MM.1S (cell line): ENCODE results near the gene RAP2B.

Source experiments
- DNase-seq: peaks from one replicate; pipeline ENCODE4 v3.0.0-alpha.2; 2015
- H2AFZ ChIP-seq: fragments of 300-600 bp; sonication (generic); 2 replicates; pipeline ENCODE4 v1.6.0; 2016; ENCODE audit warnings: antibody characterized with exemption, low read length
- H3F3A ChIP-seq: fragments of 300-600 bp; sonication (generic); 2 replicates; pipeline ENCODE4 v1.6.1; 2016; ENCODE audit warnings: mild to moderate bottlenecking, antibody characterized with exemption, low read length, moderate library complexity, mixed read lengths; ENCODE audit not compliant: insufficient read depth
- H3K27ac ChIP-seq: fragments of 300-600 bp; sonication (generic); 2 replicates; pipeline ENCODE4 v1.5.1; 2016; ENCODE audit warnings: mild to moderate bottlenecking, low read length
- H3K27me3 ChIP-seq: fragments of 300-600 bp; sonication (generic); replicated peaks from 2 replicates; pipeline ENCODE4 v1.6.0; 2016; ENCODE audit warnings: low read length; ENCODE audit not compliant: insufficient read depth
- H3K36me3 ChIP-seq: fragments of 300-600 bp; sonication (generic); replicated peaks from 2 replicates; pipeline ENCODE4 v1.6.1; 2016; ENCODE audit warnings: mild to moderate bottlenecking, low read length, mixed read lengths; ENCODE audit not compliant: insufficient read depth
- H3K4me1 ChIP-seq: fragments of 300-600 bp; sonication (generic); 2 replicates; pipeline ENCODE4 v1.6.1; 2016; ENCODE audit warnings: low read length, mixed read lengths
- H3K4me2 ChIP-seq: fragments of 300-600 bp; sonication (generic); 2 replicates; pipeline ENCODE4 v1.6.0; 2016; ENCODE audit warnings: low read depth, low read length
- H3K4me3 ChIP-seq: fragments of 300-600 bp; sonication (generic); 2 replicates; pipeline ENCODE4 v1.5.1; 2016; ENCODE audit warnings: low read length, mixed read lengths
- H3K79me2 ChIP-seq: fragments of 300-600 bp; sonication (generic); 2 replicates; pipeline ENCODE4 v1.6.1; 2016; ENCODE audit warnings: mixed run types, low read length, mixed read lengths
- H3K9ac ChIP-seq: fragments of 300-600 bp; sonication (generic); 2 replicates; pipeline ENCODE4 v1.6.1; 2016; ENCODE audit warnings: low read length, mixed read lengths
- H3K9me2 ChIP-seq: fragments of 300-600 bp; sonication (generic); replicated peaks from 2 replicates; pipeline ENCODE4 v1.6.1; 2016; ENCODE audit warnings: mild to moderate bottlenecking, low read length, mixed read lengths; ENCODE audit not compliant: insufficient read depth
- H3K9me3 ChIP-seq: fragments of 300-600 bp; sonication (generic); replicated peaks from 2 replicates; pipeline ENCODE4 v1.6.1; 2016; ENCODE audit warnings: mild to moderate bottlenecking, low read length, mixed read lengths; ENCODE audit not compliant: insufficient read depth
- H4K20me1 ChIP-seq: fragments of 300-600 bp; sonication (generic); 2 replicates; pipeline ENCODE4 v1.6.1; 2016; ENCODE audit warnings: mild to moderate bottlenecking, low read length, moderate library complexity, mixed read lengths; ENCODE audit not compliant: insufficient read depth
- CTCF ChIP-seq: fragments of 300-600 bp; sonication (generic); IDR thresholded peaks from 2 replicates; pipeline ENCODE4 v1.5.1; 2016; ENCODE audit warnings: antibody characterized with exemption, low read length, mixed read lengths
- EZH2 ChIP-seq: fragments of 300-600 bp; sonication (generic); optimal IDR thresholded peaks from 2 replicates; pipeline ENCODE3; 2017; ENCODE audit warnings: low read depth, mild to moderate bottlenecking, antibody characterized with exemption, low read length, mixed read lengths
- EZH2phosphoT487 ChIP-seq: fragments of 300-600 bp; sonication (generic); IDR thresholded peaks from 2 replicates; pipeline ENCODE4 v1.6.1; 2018; ENCODE audit warnings: antibody characterized with exemption, low read length

Gene RAP2B

GRCh38 chr3:153127788-153128187, 34.2 kb upstream of the RAP2B start:
- no peaks in the 10 kb centered on the region for H3K9me2 ChIP-seq
- no peak for DNase-seq
- no peak overlapping the region for H3K4me2 ChIP-seq
- H3K27ac ChIP-seq = no peak overlapping the region
- H3K4me1 ChIP-seq = peaks cover 11% of the 10 kb centered on the region; the same call in 1 of the 2 replicates
- no peaks in the 10 kb centered on the region for H3K27me3 ChIP-seq
- H3K9me3 ChIP-seq = no peaks in the 10 kb centered on the region
- no peaks in the 10 kb centered on the region for H3K36me3 ChIP-seq
- no peaks in the 10 kb centered on the region for H3K79me2 ChIP-seq
- no peaks in the 10 kb centered on the region for H4K20me1 ChIP-seq
- TF ChIP-seq CTCF (no peak), EZH2phosphoT487 (no peak), EZH2 (no peak)
- H2AFZ ChIP-seq = no peak overlapping the region
- H3K9ac ChIP-seq = no peak overlapping the region
- no peaks in the 10 kb centered on the region for H3F3A ChIP-seq
- no peak overlapping the region for H3K4me3 ChIP-seq

- H4K20me1 ChIP-seq = no peaks in the 10 kb centered on the region
- no peaks in the 10 kb centered on the region for H3F3A ChIP-seq
- H3K79me2 ChIP-seq = no peaks in the 10 kb centered on the region
- H3K27ac ChIP-seq = no peak overlapping the region
- H3K4me2 ChIP-seq = no peak overlapping the region
- H3K4me3 ChIP-seq = no peak overlapping the region
- H3K36me3 ChIP-seq = no peaks in the 10 kb centered on the region
- no peaks in the 10 kb centered on the region for H3K9me3 ChIP-seq
- no peaks in the 10 kb centered on the region for H3K27me3 ChIP-seq
- no peak overlapping the region for H3K9ac ChIP-seq
- no peak overlapping the region for H2AFZ ChIP-seq
- TF ChIP-seq CTCF (no peak), EZH2phosphoT487 (no peak), EZH2 (no peak)
- H3K4me1 ChIP-seq = peaks cover 11% of the 10 kb centered on the region; the same call in 1 of the 2 replicates
- no peaks in the 10 kb centered on the region for H3K9me2 ChIP-seq
- DNase-seq = no peak
Observed at GRCh38 chr3:153129426-153129825, 32.6 kb upstream of the RAP2B start.

- H3K9ac ChIP-seq = no peak overlapping the region
Observed at GRCh38 chr3:153129866-153130265, 32.2 kb upstream of the RAP2B start.

More at GRCh38 chr3:153129866-153130265, 32.2 kb upstream of the RAP2B start:
- Histone ChIP-seq H3F3A (no peaks in the 10 kb centered on the region), H3K36me3 (no peaks in the 10 kb centered on the region), H4K20me1 (no peaks in the 10 kb centered on the region), H3K79me2 (no peaks in the 10 kb centered on the region), H3K4me2 (no peak overlapping the region), H3K27ac (no peak overlapping the region), H2AFZ (no peak overlapping the region), H3K27me3 (no peaks in the 10 kb centered on the region), H3K4me1 (peaks cover 11% of the 10 kb centered on the region; the same call in 1 of the 2 replicates), H3K9me2 (no peaks in the 10 kb centered on the region), H3K9me3 (no peaks in the 10 kb centered on the region), H3K4me3 (no peak overlapping the region)
- no peak for DNase-seq
- no peak for TF ChIP-seq CTCF
- TF ChIP-seq EZH2 = no peak
- no peak for TF ChIP-seq EZH2phosphoT487
